SU-DHL-6 (cell line): ENCODE results near the gene ACTR8.

Experiments used
- EZH2phosphoT487 ChIP-seq: fragments of 200-600 bp; sonication (generic), shearing (Covaris generic); conservative IDR thresholded peaks from 2 replicates; pipeline ENCODE4 v1.6.1; 2018; ENCODE audit warnings: mild to moderate bottlenecking, antibody characterized with exemption, low read length, moderate library complexity, mixed read lengths
- TF ChIP-seq, protein P1 (sequence below): fragments of 200-600 bp; sonication (generic); IDR thresholded peaks from one replicate; pipeline ENCODE4 v1.5.1; 2017; ENCODE audit warnings: antibody characterized with exemption, mild to moderate bottlenecking, low read length, moderate library complexity; ENCODE audit not compliant: insufficient read depth, poor library complexity, severe bottlenecking

DNA sequence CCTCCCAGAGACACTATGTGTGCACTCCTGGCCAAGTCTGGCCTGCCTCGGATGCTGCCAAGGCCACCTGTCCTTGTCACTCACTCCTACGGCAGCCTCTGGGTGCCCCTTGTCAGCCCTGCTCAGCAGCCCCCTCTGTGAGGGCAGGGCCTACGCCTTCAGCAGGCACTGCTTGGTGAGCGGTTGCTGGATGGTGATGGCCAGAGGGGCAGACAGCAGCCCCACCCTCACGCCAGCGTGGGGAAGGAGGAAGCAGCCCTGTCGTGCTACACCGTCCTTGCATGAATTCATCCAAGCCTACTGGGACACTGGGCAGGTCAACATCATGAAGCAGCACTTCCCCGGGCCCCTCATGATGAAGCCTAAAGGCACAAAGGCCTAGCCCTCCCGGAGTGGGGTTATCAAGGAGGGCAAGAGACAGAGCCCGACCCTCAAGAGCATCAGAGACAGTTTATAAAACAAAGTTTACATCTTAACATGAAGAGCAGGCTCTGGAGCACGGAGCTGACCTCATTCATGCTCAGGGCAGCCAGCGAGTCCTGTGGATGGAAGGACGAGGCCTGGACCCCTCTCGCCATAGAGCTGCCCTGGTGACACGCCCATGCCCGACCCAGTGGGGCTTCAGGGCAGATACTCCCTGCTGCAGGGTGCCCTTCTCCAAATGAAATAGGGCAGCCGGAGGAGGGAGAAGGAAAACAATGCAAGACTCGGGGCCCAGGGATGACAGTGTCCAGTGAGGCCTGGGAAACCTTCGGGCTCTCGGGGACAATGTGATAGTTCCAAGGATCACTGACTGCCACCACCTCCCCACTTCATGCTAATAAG, 61.0 kb downstream of the ACTR8 start:
- TF ChIP-seq, protein P1, sequence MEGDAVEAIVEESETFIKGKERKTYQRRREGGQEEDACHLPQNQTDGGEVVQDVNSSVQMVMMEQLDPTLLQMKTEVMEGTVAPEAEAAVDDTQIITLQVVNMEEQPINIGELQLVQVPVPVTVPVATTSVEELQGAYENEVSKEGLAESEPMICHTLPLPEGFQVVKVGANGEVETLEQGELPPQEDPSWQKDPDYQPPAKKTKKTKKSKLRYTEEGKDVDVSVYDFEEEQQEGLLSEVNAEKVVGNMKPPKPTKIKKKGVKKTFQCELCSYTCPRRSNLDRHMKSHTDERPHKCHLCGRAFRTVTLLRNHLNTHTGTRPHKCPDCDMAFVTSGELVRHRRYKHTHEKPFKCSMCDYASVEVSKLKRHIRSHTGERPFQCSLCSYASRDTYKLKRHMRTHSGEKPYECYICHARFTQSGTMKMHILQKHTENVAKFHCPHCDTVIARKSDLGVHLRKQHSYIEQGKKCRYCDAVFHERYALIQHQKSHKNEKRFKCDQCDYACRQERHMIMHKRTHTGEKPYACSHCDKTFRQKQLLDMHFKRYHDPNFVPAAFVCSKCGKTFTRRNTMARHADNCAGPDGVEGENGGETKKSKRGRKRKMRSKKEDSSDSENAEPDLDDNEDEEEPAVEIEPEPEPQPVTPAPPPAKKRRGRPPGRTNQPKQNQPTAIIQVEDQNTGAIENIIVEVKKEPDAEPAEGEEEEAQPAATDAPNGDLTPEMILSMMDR: no peak
- TF ChIP-seq EZH2phosphoT487: no peak
